SK-N-DZ (cell line): ENCODE data around the gene PTAFR. TPM values are rescaled to one million over a fixed set of nuclear protein-coding genes. Genes with fewer than 3 reads are reported as not detected.

Source experiments
- DNase-seq: peaks from one replicate; pipeline ENCODE4 v3.0.0-alpha.2; 2015; ENCODE audit warnings: low spot score
- polyA plus RNA-seq, 2 experiments: library from polyadenylated mRNA; depleted of rRNA; stranded (reverse); fragments of >200 nt; gene quantifications; 2 replicates each; pipeline ENCODE4 v1.2.3, GENCODE V29; 2014

The PTAFR gene, protein sequence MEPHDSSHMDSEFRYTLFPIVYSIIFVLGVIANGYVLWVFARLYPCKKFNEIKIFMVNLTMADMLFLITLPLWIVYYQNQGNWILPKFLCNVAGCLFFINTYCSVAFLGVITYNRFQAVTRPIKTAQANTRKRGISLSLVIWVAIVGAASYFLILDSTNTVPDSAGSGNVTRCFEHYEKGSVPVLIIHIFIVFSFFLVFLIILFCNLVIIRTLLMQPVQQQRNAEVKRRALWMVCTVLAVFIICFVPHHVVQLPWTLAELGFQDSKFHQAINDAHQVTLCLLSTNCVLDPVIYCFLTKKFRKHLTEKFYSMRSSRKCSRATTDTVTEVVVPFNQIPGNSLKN
- polyA plus RNA-seq (2014; cell fraction: cytosol; rRNA removed): 0.05 and 0.97 TPM in 2 replicates
- 0.31 TPM in 1 of 2 replicates, not detected in the other for polyA plus RNA-seq (2014; cell fraction: nucleus; rRNA removed)

DNA sequence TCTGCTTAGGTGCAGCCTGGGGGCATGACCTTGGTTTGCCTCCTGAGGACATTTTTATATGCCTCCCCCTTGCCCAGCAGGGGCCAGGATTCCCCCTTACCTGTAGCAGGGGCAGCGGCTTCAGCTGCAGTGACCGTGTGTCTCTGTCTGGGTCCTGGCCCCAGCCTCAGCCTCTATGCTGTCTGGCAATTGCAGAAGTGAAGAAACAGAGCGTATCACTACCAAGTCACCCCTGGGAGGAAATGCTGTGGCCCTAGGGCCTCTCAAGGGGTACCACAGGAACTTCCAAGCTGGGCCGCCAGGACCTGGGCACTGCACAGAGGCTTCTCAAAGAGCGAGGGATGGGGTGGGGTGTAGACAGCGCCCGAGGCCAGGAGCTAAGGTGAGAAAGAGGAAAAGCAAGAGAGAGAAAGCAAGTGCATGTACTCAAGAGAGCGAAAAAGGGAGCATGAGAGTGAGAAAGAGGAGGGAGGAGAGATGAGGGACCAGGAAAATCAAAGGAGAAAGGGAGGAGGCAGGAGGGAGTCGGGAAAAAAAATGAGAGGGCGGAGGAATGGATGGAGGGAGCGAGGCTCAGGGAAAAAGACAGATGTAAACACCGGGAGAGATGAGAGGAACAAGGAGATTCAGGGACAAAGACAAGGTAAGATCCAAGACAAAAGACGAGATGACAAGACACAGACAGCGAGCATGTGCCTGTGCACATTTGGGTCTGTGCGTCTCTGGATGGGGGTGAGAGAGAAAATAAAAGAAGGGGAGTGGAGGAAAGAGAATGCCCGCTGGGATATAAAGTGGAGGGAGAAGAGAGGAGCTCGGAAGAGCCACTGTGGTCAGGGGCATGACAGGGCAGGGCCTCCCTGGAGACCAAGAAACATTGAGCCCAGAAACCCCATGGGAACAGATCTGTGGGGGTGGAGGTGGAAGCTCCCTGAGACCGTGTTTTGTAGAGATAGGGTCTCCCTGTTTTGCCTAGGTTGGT lies at the start of gene PTAFR:
PTAFR (minus strand) TSS at position 199 of the 979 bp plus-strand sequence. CDS start 25,669 bp downstream, outside the sequence.
- DNase-seq: no peak

DNA sequence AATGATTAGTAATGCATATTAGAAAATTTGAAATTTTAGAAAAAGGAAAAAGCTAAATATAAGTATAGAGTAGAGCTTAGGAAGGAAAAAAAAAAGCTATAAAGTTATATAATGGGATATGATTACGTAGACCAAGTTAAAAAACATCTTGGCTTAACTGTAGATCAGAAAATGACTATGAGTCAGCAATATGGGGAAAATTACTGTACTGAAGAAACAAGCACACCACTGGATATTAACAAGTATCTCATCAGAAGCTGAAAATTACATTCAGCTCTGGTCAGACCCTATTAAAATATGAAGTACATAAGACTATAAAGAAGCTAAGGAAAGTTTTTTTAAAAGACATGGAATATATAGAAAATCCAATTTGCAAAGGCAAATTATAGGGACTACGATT lies 36.8 kb upstream of the PTAFR start:
- no peak for DNase-seq

DNA sequence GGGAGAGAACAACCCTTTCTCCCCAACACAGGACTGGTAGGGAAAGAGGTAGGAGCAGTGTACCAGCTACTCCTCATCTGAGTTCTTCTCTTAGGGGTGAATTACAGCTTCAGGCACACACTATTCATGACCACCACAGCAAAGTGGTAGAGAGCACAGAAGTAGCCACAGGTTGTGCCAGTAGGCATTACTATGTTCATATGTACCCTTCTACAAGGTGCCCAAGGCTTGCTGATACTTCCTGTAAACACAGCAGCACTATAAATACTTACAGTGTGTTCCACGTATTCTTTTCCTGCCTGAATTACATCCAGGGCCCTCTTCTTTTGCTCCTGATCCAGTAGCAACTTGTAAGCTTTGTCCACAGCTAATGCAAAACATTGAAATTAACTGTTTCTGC lies 33.2 kb upstream of the PTAFR start:
- no peak for DNase-seq

DNA sequence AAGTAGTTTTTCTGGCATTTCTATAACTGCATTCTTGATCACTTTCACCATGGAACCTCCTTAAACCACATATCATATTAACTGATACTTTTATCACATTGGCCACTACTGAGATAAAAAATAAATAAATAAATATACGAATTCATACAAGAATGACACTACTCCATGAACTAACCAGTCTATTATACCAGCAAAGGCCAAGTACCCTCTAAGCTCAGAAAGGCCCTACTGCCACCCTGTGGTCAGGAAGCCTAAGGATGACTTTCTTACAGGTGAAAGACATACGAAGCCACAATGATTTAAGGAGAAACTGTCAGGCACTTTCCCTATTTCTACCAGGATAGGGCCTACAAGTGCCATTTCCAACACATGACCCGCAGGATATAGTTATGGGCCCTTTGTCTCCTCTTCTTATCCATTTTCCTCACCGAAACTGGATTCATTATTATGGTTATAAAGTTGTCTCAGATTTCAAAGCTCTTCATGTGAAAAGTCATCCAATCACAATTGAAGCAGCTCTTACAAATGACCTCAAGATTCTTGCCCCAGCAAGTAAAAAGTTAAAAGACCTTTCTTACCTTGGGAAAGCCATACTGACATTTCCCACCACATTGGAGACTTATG lies 32.4 kb upstream of the PTAFR start:
- DNase-seq: peak; percentile 35

DNA sequence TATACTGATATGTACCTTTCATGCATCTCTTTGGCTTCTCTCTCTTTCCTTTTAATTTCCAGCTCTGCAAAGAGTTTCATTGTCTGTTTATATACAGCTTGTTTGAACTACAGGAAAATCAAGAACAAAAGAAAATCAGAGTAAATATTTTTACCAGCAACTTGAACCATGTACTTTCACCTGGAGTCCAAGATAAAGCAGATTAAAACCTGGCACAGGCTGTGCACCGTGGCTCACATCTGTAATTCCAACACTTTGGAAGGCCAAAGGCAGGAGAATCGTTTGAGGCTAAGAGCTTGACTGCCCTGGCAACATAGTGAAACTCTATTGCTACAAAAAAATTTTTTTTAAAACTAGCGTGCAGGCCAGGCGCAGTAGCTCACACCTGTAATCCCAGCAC lies 28.8 kb upstream of the PTAFR start:
- no peak for DNase-seq

DNA sequence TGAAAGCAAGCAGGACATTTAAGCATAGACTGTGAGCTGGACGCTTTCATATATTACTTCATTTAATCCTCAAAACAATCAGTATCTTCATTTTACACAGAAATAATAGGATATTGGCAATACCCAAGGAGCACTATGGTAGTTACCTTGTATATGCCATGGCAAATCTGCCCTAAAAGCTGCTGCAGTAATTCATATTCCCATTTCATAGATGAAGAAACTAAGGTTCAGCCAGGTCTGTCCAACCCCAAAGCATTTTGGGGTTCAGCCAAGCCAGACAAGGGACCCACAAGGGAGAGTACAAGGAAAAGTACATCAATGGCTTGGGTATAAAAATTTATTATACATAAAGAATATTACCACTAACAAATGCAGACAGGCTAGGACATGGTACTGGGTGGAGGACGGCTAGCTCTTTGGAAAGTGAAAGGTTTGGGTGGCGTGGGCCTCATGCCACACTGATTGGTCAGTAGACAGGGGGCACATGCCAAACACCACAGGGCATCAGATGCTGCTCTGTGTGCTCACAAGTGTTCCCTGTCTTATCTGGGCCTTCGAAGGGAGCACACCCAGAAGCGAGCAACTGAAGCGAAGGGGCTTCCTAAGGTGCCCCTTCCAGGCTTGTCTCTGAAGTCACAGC lies 23.9 kb upstream of the PTAFR start:
- no peak for DNase-seq

DNA sequence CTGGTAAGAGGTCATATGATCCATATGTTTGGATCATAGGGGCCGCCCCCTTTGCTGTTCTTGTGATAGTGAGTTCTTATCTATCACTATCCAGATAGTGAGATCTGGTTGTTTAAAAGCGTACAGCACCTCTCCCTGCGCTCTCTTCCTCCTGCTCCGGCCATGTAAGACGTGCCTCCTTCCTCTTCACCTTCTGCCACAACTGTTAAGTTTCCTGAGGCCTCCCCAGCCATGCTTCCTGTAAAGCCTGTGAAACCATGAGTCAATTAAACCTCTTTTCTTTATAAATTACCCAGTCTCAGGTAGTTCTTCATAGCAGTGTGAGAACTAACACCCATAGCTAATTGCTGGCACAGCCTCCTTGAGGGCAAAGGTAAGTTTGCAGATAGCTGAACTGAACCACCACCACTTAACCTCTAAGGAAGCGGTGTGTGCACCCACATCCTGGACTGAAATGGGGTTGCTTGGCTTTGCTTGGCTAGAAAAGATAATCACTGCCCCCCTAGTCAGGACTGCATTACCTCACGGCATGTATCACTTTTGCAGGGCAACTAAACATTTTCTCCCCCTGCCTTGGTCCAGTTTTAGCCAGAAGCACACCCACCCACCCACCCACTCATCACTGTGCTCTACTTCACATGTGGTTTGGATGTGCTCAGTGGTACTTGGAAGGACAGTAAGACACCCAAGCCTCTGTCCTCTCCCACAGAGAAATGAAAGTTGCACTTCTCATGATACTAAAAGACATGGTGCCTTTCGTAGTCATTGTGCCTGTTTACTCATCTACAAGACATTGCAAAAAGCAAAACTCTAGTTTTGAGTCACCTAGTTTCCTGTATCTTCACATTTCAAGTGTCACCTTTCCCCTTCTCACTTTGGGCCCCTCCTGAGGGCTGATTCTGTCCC lies 23.1 kb upstream of the PTAFR start:
- no peak for DNase-seq

DNA sequence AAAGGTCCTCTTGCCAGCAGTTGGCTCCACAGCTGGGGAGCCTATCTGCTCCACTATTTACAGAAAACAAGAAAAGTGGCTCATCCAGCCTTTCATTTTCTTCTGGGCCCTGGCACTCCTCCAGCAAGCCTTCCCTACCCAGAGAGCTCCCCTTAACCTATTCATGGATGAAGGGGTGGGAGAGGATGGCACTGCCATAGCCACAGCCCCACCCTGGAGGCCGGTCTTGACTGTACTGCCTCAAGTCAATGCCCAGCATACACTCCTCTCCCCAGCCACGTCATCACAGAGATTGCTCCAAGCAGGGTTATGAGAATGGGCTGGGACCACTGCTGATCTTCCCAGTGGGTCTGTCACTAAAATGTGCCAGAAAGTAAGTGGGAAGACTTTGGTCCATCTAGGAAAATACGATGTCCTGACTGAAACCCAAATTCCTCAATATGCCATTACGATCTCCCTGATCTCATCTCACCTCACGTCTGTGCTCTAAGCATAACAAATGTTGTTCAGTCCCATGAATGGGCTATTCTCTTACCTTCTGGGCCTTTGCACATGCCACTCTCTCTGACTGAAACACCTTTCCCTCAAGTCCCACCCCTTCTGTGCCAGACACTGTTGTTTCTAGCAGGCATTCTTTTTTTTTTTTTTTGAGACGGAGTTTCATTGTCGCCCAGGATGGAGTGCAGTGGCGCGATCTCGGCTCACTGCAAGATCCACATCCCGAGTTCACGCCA lies 21.4 kb upstream of the PTAFR start:
- DNase-seq: no peak

DNA sequence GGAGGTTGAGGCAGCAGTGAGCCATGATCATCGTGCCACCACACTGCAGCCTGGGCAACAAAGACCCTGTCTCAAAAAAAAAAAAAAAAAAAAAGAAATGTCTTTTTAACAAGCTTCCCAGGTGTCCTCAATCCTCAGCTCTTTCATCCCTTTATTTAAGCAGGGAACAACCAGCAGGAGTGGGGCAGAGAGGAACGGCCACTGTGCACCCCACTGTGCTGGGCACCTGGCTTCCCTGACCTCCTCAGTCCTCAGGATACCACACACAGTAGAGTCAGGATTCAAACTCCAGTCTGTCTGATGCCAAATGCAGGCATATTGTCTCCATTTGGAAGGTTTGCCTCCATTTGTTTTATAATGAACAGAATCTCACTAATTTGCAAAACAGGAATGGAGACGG lies 19.8 kb upstream of the PTAFR start:
- DNase-seq: no peak

DNA sequence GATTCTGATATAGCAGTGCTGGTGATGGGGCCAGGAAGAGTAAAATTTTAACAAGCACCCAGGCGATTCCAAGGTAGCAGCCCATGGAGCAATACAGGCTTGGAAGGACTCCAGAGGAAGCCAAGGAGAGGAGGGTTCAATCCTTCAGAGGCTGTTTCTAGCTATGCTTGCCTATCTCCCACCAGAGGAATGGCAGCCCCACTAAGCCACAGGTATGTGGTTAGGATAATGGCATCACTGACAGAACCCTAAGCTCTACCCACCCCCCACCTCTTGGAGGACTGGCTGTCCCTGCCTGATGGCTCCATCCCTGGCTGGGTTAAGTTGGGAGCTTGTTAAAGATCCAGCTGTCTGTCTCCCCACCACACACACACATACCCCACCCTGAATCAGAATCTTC lies 19.3 kb upstream of the PTAFR start:
- DNase-seq: no peak

DNA sequence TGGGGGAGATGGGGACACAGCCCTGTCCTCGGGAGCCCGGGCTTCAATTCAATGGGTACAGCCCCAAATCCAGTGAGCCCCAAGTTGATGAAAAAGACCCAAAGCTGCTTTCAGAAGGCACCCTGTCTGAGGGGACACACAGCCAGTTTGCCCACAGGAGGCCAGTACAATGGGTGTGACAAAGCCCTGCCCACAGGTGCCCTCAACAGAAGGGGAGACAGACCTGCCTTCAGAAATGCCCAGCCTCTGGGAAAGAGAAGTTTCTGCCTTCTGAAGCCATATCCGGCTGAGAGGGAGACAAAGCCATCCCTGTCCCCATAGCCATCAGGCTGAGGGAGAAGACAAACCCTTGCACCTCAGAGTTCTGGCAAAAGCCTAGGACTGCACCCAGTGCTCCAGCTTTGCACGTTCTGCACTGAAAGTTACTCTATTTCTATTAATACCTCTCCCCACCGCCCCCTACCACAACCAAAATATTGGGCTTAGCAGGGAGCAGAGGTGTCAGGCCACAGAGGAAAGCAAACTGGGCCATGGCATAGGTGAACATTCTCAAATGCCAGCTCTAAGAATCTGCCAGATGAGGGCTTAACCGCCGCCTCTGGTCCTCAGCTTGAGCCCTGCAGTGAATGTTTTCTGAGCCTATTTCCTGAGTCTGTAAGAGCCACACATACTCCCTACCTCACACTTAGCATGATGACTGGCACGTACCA lies 18.0 kb upstream of the PTAFR start:
- no peak for DNase-seq

DNA sequence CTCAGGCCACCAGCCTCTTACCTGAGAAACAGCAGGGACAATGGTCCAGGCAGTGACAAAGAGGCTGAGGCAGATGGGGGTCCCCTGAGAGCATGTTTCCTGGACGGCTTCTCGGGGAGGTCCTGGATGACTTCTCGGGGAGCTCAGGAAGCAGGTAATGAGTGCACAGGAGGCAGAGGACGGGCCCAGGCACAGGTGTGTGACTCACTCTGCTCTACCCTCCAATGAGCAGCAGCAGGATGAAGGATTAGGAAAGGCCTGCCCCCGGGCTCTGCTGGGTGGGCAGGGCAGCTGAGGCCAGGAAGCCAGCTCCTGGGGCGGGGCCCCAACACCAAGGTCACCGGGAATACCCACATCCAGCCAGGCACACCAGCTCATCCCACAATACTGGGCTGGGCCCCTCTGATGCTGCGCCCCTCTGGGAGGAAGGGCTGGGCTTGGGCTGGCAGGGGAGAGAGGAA lies 17.2 kb upstream of the PTAFR start:
- DNase-seq: no peak

DNA sequence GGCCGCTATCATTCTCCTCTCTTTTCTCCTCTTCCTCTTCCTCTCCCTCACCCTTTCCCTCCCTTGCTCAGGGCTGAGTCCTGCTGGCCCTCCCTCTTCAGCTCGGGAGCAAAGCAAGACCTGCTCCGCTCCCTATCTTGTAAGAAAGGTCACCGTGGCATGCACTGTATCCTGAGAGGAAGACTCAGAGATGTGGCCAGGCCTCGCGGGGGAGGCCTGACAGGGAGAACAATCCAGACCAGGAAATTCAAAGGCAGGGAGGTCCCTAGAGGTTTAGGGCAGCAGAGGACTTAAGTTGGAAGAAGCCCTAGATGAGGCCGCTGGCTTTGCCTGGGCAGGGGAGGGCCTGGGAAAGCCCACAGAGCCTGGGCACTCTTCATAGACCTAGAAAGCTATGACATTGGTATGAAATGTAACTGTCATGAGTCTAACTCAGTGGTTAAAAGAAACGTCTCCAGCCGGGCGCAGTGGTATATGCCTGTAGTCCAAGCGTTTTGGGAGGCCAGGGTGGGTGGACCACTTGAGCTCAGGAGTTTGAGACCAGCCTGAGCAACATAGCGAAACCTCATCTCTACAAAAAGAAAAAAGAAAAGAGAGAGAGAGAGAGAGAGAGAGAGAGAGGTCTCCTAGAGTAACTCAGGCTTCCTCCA lies 14.6 kb upstream of the PTAFR start:
- DNase-seq: peak; percentile 48

DNA sequence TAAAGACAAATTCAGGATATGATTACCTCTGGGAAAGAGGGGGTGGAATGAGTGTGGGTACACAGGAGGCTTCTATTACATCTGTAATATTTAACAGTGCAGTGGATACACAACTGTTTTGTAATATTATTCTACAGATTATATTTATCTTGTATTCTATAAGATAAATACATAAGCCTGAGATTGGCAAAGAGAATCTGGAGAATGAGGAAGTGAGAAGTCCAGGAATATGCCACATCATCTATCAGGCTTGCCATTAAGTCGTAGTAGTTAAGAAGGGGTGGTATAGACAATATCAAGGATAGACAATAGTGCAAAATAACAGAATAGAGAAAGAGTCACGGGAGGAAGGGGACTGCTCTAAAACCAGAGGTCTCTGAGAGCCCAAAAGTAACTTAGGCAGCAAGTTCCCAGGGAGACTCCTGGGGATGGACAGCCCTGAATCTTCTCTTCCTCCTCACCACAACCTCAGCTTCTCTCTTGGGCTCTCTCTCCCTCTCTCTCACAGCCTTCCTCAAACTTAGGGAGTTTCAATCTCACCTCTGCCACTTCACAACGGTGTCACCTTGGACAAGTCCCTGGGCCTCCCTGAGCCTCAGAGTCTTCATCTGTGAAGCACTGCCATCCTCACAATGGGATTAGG lies 14.0 kb upstream of the PTAFR start:
- DNase-seq: no peak

DNA sequence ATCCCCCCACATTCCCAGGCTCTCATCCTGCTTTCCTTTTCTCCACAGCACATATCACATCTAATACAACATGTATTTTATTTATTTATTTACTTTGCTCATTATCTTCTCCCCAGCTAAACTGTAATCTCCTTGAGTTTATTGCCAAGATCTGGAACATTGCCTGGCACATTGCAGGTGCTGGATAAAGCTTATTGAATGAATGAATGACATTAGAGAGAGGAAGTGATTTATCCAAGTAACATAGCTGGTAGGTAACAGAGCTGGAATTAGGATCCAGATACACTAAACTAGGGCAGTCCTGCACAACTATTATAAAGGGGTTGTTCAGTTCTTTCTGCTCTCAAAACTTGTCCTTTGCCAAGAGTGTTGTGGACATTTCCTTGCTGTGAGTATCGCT lies 8.6 kb upstream of the PTAFR start:
- no peak for DNase-seq

DNA sequence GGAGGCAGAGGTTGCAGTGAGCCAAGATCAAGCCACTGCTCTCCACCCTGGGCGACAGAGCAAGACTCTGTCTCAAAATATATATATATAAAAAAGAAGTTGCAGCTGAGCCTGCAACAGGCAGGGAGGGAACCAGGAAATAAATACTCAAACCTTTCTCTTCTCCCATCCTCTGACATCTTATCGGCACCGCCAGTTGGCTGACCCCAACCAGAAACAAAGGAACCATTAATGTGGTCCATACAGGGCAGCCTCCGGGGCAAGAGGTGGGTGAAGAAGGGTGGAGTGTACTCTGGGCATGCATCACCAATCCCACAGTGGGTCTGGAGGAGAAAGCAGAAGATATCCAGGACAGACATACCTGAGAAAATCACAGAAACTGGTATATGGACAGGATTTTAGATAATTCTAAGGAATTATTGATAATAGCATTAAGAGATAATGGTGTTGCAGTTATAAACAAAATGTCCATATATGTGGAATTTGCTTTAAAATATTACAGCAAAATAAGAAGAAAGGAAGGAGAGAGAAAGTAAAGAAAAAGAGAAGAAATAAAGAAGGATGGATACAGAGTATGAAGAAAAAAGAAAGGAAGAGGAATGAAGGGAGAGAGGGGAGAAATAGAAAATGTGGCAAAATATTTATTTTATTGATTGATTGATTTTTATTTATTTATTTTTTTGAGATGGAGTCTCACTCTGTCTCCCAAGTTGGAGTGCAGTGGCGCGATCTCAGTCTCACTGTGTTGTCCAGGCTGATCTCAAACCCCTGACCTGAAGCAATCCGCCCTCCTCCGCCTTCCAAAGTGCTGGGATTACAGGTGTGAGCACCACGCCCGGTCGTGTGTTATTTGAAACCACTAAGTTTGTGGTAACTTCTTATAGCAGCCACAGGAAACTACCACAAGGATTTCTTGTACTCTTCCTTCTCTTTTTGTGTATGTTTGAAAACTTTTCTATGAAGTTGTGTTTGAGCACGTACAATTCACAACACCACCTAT lies 4.1 kb upstream of the PTAFR start:
- no peak for DNase-seq
